T-helper 1 cell (primary cell): ENCODE measurements around the gene DNMT3L.
"Not testable (repeated sequence)": the region's sequence is repeated elsewhere in the genome, so short reads cannot be mapped to it uniquely, and the experiment has no call there.

ENCODE experiments used
- DNase-seq, 5 donors: peaks; one replicate each; pipeline ENCODE4 v3.0.0-alpha.2; 2012 to 2020

Gene DNMT3L

DNA sequence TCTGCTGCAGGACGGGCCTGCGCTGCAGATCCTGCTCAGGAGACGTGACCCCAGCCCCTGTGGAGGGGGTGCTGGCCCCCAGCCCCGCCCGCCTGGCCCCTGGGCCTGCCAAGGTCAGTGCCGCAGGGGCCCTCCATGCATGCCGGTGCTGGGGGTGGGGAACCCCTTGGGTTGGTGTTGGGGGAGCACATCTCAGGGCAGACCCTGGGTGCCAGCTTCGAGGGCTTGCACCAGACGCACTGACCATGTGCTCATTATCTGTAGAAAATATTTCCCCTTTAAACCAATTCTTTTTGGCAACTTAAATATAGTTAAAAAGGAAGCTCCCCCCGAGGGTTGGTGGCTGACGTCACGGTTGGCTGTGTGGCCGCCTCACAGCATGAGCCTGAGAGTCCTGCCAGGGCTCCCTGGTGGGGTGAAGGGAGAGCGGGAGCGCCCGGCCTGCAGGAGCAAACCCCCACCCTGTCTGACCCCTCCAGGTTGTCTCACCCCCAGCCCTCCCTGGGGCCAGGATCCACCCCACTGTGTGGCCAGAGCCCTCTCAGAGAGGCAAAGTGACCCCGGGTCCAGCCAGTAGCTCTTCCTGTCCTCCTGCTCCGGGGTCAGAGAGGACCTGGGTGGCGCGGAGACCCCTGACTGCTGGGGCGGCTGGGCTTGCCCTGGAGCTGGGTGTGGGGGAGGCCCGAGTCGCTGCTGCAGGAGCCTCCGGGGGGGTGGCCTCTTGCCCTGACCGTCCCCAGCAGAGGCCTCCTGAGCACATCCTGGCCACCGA lies 32.9 kb upstream of the DNMT3L start:
- DNase-seq: peak in 1 of 5 donors; percentile 5

DNA sequence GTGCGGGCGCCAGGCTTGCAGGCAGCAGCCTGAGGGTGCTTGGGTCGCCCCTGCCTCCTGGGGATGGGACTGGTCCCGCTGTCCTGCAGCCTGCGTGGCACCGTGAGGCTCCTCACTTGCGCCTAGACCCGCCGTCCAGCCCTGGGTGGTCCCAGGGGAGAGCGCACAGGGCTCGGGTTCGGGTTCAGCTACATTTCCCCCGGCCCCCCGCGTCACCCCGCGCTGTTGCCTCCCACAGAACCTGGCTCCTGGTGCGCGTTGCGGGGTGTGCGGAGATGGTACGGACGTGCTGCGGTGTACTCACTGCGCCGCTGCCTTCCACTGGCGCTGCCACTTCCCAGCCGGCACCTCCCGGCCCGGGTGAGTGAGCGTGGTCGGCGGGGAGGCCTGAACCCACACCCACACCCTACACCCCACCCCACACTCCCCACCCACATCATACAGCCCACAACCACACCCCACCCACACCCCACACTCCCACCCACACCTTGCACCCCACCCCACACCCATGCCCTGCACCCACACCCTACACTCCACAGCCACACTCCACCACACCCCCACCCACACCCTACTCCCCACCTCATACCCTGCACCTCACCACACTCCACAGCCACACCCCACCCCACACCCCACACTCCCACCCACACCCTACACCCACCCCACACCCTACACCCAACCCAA lies 32.0 kb upstream of the DNMT3L start:
- DNase-seq: peak in 3 of 5 donors; percentile 7 to 42 (median 22)

- no peak for DNase-seq
These were observed 31.1 kb upstream of the DNMT3L start for GRCh38 chr21:44292812-44293195.

GRCh38 chr21:44291936-44292811 lies 30.5 kb upstream of the DNMT3L start:
- no peak for DNase-seq

- DNase-seq: no peak
These were observed 29.6 kb upstream of the DNMT3L start for GRCh38 chr21:44291078-44291935.

DNA sequence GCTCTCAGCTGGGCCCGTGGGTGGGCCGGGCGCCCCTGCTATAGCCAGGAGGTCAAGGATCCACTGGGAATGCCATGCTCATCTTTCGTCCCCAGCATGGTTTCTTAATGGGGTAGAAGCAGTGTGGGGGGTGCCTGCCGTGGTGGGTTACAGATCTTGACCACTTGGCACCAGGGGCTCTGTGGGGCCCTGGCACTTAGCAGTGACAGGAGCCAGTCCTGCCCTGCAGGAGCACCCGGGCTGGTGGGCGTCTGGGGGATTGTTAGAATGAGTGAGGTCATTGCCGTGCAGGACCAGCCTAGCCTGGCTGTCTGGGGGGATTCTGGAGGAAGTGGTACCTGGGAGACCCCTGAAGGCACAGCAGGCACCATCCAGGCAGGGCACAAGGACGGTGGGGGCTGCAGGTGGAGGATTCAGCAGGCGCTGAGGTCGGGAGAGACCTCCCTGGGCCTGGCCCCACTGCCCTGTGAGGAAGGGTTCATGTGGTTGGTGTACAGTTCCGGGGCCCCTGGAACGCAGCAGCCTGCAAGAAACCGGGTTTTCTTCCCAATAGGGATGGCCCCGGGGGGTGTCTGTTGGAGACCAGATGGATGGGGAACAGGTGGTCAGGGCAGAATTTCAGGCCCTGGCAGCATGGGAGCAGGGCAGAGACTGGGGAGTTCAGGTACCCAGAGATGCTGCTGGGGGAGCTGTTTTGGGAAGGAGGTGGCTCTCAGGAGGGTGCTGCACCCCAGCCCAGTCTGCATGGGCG lies 28.8 kb upstream of the DNMT3L start:
- no peak for DNase-seq

DNA sequence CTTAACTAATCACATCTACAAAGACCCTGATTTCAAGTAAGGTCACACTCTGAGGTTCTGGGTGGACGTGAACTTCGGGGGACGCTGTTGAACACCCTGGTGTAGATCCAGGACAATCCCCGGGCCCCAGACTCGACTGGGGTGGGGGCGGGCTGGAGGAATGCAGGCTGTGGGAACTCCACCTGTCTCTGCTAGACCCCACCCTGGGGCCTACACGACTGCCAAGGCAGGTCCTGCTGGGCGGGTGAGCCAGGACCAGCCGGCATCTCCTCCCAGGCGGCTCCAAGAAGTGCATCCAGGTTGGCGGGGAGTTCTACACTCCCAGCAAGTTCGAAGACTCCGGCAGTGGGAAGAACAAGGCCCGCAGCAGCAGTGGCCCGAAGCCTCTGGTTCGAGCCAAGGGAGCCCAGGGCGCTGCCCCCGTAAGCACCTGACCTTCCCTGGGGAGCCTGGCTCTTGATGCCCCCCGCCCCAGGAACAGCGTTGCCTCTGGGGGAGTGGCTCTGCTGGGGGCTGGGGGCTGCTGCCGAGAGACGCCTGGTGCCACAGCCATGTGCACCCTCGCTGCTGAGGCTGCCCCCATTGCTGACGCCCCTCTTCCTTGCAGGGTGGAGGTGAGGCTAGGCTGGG lies 27.8 kb upstream of the DNMT3L start:
- DNase-seq: no peak

- no peak for DNase-seq
These were observed 26.8 kb upstream of the DNMT3L start for GRCh38 chr21:44288251-44289110.

DNA sequence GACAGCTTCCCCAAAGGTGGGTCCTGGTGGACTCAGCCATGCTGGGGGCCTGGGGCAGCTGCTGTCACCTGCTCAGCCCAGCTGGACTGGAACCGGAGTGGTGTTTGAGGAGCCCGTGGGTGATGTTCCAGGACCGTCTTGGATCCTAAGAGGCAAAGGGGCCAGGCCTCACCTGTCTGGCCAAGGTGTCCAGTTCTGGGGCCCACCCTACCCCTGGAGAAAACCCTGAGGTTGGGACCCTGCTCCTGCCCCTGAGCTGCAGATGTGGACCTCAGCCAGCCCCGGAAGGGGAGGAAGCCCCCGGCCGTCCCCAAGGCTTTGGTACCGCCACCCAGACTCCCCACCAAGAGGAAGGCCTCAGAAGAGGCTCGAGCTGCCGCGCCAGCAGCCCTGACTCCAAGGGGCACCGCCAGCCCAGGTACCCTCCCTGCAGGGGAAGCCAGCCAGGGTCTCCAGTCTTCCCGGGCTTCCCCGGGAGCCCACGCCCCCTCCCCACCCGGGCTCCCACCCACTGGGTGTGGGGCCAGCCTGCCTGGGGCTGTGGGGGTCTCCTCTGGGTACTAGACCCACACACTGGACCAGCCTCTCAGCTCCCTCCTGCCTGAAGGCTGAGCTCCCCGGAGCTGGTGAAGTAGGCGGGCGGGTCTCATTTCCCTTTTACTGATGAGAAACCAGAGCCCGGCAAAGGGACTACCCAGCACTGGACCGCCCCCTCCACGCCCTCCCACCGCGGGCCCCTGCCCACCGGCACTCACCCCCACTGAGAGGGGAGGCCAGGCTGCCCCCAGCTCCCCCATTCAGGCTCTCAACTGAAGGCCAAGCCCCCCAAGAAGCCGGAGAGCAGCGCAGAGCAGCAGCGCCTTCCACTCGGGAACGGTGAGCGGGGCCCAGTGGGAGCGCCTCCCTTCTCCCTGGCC lies 25.3 kb upstream of the DNMT3L start:
- DNase-seq: no peak

- no peak for DNase-seq
These were observed 24.5 kb upstream of the DNMT3L start for GRCh38 chr21:44286086-44286715.

- no peak for DNase-seq
These were observed 23.7 kb upstream of the DNMT3L start, which contains the start of gene AIRE for GRCh38 chr21:44285138-44285992. Gene AIRE, plus strand, starts transcription at chr21:44285876. Its CDS starts 131 bp downstream, at chr21:44286007.

- no peak for DNase-seq
These were observed 22.3 kb upstream of the DNMT3L start for GRCh38 chr21:44283948-44284347.

DNA sequence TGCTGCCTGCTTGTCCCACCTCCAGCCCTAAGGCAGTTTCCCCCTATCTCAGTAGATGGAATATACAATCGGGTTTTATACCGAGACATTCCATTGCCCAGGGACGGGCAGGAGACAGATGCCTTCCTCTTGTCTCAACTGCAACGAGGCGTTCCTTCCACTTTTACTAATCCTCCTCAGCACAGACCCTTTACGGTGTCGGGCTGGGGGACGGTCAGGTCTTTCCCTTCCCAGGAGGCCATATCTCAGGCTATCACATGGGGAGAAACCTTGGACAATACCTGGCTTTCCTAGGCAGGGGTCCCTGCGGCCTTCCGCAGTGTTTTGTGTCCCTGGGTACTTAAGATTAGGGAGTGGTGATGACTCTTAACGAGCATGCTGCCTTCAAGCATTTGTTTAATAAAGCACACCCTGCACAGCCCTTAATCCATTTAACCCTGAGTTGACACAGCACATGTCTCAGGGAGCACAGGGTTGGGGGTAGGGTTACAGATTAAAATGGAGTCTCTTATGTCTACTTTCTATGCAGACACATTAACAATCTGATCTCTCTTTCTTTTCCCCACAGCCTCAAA lies 21.6 kb upstream of the DNMT3L start:
- DNase-seq: not testable (repeated sequence)

- DNase-seq: no peak
These were observed 20.7 kb upstream of the DNMT3L start for GRCh38 chr21:44282370-44282769.

DNA sequence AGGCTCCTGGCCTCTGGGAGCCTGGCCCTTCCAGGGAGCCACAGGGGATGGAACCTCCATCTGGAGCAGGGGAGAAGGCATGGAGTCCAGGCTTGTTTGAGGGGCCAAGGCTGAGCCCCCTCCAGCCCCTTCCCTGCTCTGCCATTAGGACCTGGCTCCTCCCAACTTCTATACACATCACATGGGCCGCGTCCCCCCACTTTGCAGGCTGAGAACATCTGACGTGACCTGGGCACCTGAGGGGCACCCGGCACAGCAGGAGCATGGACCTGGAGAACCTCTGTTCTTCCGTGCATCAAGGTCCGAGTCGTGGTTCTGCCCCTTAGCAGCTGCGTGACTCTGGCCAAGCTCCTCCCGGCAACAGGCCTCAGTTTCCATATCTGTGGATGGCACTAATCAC lies 20.1 kb upstream of the DNMT3L start:
- no peak for DNase-seq

GRCh38 chr21:44279354-44280260 lies 17.9 kb upstream of the DNMT3L start:
- no peak for DNase-seq
